SIG-M5 treated with dmso at 0.1 percent for 504 hours (cell line): ENCODE measurements around the gene NEGR1.

Source experiments
- DNase-seq: peaks from one replicate; lab custom pipeline; 2025; ENCODE audit not compliant: unreplicated experiment; lab: John Stamatoyannopoulos, UW

The NEGR1 gene

DNA sequence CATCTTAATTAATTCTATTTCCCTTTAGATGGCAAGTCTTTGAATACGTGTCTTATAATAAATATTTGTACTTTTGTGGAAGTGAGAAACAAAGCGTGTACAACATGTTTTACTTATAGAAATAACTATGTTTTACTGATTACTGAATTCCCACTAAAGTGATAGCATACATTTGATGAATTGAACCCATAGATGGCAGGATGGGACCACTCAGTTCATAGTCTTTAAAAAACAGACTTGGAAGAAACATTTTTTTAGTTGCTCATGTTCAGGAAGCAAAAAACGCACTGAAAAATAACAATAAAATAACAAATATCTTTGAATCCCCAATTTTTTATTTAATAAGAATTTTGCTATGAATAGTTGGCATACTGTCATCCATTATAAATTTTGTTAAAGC is 694.4 kb downstream of the NEGR1 start:
- no peak for DNase-seq

DNA sequence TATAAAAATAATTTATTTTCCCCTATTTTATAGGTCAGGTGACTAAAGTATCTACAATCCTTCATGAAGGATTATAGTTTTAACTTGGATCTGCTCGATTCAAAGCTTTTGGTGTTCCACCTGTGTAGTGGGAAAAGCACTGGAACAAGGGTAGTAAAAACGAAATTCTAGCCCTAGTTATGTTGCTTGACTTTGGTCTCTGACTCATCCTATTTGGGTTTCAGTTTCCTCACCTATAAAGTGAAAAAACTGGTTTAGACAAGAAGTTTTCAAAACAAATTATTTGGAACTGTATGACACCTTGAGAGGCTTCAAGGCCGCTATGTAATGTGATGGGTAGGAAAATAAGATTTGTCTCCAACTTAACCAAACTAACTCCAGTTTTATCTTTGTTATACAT is 696.3 kb downstream of the NEGR1 start:
- DNase-seq, result no peak

DNA sequence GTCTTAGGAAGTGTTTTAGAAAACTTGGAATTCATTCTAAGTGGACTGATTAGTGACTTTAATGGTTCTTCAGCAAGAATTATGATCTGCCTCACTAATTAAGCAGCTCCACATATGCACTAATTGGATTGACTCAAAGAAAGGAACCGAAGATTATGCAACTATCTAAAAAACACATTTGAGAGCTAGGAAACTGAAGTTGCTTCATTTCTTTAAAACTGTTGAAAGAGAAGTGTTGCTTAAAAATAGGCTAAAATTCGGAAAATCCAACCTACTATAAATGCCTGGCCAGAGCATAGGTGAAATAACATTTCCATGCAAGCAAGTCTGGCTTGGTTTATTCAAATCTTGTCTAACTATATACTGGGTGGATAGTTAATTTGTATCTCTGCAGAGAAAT is 698.6 kb downstream of the NEGR1 start:
- DNase-seq, result peak; percentile 65

DNA sequence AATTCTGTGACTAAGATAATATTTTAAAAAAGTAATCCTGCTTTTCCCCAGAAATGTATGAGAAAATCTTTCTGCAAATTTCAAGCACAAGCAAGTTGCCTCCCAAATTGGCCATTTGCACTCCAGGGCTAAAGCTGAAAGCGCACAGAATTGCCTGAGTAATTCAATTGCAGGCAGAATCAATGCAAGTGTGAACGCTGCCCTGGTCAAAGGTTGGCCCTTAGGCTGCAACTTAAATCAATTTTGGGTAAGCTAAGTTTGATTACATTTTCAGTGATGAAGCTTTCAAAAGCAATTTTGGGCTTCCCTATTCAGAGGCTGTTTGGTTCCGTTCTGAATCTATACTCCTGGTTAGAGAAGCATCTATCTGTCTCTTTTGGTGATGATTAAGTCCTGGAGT is 699.7 kb downstream of the NEGR1 start:
- DNase-seq, result no peak

DNA sequence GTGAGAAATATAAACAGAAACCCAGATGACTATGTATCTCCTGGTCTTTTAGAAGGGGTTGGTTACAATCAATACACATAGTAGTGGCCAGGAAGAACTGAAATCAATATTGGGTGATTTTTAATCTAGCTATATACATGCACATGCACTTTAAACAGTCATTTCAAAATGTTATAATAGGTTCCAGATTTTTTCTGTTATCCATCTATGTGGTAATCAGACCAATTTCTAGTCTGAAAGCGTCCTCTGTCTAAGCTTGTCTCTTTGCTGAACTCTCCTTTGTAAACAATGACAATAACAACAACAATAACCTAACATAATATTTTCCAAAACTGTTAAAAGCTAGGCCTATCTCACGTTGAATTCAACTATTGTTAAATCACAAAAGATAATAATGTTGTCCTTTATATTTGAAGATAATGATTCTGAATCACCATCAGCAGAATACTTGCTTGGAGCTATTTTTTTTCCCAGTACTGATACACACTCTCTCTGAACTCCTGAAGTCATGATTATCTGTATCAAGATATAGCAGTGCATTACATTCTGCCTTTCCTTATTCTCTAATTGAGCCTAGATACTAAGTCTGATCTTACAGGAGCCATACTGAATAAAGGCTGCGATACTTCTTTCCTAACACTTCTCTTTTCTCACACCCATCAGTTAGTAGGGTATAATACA is 704.7 kb downstream of the NEGR1 start:
- no peak for DNase-seq

DNA sequence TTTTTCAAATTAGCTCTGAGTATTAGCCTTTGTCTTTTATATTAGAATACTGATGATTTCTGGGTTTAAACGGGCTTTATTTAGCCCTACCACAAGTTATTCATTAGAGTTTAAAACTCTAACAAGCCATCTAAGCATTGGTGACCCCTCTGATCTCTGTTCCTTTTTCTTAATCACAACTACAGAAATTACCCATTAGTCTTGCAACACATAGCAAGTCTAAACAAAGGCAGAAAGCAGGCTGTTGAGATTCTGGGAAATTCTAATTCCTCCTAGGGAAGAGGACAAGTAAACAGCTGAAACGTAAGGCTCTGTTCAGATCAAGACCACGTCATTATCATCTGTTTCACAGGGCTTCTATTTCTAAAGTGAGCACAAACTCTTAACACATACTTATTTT is 710.3 kb downstream of the NEGR1 start:
- no peak for DNase-seq

DNA sequence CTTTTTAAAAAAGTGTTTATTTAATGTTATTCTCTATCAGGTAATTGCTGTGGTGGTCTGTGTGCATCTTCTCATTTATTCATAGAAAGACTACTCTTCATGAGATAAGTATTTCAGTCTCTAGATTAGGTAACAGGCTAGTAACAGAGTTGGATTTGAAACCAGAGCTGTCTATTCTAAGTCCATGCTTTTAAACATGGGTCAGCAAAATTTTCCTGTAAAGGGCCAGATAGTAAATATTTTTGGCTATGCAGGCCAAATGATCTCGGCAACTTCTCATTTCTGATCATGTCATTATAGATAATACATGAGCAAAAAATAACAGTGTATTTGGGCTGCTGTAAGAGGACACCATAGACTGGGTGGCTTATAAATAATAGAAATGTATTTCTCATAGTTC is 715.9 kb downstream of the NEGR1 start:
- no peak for DNase-seq

DNA sequence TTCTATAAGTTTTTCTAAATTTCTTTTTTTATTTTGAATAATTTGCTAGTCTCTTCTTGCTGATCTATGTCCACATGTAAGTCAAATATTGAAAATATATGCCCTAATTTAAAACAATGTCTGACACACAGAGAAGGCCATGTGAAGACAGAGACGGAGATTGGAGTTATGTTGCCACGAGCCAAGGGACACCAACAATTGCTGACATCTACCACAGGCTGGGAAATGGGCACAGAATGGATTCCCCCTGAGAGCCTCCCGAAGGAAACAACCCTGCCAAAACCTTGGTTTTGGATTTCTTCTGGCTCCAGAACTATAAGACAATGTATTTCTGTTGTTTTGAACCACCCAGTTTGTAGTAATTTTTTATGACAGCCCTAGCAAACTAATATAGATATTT is 716.5 kb downstream of the NEGR1 start:
- no peak for DNase-seq

DNA sequence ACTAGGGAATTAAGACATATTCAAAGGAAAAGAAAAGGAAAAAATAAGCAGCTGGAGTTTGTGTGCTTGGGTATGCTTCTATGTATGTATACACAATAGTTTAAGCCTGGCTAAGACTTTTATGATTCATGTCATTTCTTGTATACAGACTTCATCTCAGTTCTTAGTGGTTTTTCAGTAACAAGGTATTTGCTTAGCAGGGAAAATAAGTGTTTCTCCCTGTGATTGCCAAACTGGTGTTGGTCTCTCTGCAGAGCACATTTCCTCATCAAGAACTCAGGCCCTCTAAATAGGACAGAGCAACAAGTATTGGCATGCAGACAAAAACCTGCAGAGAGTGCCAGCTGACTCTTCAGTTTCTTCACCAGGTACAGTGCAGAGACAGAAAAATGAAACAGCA is 717.1 kb downstream of the NEGR1 start:
- no peak for DNase-seq

DNA sequence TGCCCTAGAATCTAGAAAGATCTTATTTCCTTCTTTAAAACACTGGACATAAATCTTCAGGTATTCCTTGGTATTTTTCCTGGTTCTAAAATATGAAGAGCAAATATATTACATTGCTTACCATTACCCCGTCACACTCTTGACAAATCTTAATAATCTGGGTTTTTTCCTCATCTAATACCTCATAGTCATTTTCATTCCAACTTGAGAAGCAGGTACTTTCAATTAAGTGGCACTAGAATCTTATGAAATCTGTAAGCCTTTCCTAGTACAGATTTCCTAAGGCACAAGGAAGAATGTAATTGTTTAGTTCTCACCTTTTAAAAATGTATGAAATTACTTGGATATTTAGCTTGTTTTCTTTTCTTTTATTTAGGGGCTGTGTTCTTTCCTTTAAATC is 720.0 kb downstream of the NEGR1 start:
- no peak for DNase-seq

DNA sequence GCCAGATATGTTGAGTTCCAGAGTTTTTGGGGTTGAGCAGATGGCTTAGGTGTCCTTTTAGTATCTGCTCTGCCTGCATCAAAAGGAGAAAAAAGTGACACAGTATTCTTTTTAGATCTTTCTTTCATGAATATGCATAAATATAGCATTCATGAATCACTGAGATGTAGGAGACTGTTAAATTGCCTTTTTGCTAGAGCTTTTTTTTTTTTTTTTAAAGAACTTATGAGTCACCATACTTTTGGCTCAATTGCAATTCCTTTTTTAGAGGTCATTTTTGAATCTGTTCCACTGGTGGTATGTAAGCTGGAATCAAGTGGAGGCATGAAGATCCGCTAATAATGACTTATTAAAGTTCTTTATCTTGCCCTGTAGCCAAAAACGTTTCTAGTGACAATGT is 720.6 kb downstream of the NEGR1 start:
- DNase-seq, result no peak

DNA sequence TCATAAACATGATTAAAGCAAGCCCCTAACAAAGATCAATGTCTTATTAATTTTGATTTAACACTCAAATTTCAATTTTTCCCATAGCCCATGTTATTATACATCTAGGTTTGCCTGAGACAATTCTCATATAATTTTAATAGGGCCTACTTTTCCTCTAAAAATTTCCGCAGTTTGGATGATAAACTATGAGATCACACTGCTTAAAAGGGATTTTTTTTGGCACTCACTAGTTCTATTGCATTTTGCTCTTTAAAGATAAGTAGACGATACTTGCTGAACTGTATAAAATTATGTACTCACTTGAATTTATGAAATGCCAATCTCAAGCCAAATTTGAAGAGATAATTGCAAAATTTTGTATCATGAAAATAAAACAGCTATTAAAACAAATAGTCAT is 721.1 kb downstream of the NEGR1 start:
- DNase-seq, result no peak

DNA sequence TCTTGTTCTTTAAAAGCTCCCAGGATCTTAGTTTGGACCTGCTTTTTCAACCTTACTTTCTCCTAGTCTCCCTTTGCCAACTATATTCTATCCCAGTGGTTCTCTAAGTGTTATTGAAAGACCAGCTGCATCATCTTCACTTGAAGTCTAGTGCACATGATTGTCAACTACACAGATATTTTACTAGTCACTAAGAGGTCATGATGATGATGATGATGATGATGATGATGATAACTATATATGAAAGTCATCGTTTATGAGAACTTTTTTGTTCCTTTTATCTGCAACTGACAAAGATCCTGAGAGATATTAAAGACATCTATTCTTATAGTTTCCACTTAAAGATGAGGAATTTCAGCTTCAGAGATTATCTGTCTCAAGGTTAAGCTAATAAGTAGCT is 722.5 kb downstream of the NEGR1 start:
- no peak for DNase-seq

DNA sequence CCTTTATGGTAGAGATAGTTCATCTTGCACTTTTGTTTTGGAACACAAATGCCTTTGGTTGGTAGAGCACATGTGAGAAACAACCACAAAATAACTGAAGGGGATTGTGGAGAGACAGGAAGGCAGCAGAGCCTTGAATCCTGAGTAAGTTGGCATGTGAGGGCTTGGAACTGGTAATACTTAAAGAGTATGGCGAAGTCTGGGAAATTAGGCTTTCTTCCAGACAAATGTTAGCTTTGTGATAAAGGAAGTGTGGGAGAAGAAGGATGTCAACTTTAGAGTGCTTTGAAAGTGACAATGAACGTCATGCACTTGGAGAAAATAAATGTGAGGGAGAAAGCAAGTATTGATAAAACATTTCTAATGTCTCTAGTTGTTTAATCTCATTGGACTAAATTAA is 725.2 kb downstream of the NEGR1 start:
- DNase-seq, result no peak

DNA sequence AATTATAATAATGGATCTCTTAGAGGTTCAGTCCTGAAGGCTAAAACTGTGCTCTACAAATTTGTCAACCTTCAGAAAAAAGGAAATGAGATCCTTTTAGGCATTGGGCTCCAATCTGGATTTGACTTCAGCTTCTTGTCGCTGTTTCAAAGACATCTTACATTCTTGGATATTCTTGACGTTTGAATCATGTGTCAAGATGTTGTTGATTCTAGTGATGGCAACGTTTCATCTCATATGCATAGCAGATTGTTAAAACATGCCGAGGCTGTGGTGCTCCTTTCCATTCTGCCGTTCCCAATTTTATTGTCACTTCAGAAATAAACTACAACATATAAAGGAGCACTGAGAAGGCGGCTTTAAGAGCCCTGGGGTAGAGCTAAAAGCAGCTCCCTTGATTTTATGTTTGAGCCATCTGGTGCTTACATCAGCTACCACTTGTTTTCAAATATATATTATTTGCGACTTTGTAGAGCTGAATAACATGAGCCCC is 733.9 kb downstream of the NEGR1 start:
- DNase-seq, result no peak

DNA sequence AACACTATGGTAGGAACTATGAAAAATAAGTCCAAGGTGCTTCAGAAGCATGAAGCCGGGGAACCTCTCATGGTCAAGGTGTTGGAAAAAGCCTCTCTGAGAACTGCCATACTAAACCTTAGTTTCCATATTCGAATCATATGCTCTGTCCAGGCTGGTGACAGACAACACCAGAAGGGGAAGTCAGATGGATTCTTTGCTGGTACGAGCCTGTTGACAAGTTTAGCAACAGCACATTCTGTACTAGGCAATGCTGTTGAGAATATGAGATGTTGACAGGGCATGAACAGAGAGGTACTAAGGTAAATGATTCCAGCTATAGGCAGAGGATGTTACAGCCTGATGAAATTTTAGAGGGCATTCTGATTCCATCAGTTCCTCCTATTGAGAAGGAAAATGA is 740.2 kb downstream of the NEGR1 start:
- DNase-seq, result no peak

DNA sequence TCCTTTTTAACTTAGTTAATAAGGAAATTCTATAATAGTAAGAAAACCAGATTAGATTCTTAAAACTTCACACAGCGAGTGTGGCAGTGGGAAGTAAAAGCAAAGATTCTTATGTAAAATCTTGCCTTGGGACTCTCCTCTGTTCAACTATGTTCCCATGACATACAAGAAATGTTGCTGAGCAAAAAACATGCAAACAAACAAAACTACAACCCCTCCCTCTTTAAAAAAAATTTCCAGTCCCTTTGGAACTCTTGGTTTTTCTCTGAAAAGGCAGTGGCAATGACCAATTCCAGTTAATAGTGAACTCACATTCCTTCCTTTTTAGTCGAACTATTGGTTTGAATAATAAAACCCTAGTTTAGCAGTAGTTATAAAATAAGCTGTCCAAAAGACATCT is 748.4 kb downstream of the NEGR1 start:
- no peak for DNase-seq

DNA sequence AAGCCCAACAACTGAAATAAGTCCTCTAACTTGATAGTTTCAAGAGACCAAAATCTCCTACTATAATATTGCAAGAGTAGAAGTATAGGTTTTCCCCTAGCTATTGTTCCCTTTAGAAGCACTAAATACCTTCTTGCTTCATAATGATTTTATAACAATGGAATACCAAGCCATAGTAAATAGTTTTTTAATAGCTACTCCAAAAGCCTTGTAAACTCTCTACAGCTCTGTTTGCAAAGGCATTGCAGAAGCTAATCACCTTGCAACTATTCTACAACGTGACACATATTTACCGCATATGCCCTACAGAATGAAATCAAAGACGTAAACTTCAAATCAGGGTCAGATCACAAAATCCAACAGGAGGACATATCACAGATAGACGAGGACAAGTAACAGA is 750.0 kb downstream of the NEGR1 start:
- DNase-seq, result no peak

DNA sequence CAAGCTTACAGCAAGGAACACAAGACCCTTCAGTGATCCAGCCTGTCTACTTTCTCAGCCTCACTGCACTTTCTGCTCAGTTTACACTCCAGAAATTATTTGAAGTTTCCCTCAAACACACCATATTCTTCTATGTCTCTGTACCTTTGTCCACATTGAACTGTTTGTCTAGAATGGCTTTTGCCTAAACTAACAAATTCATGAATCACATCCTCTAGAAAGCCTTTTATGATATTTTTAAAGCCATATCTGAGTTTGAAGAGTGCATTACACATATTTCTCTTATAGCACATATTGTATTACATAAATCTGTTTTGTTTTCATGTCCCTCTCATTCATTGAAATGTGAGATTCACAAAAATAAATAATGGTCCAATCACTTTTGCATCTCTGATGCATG is 755.5 kb downstream of the NEGR1 start:
- no peak for DNase-seq

DNA sequence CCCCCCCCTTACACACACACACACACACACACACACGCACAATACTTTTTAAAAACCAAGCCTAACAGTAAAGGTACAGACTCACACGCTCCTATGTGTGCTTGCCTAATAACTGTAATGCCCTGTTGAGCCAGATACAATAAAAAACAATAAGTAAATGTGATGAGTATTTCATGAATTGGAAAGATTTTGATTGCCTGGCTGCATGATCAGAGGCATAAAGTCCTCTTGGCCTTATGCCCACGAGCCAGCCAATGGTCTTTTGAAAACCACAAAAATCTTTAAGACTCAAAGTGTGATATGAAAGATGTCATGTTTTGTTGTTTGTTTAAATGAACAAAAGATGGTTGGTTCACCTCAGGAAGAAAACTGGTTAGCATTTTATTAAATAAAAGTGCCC is 759.6 kb downstream of the NEGR1 start:
- no peak for DNase-seq

DNA sequence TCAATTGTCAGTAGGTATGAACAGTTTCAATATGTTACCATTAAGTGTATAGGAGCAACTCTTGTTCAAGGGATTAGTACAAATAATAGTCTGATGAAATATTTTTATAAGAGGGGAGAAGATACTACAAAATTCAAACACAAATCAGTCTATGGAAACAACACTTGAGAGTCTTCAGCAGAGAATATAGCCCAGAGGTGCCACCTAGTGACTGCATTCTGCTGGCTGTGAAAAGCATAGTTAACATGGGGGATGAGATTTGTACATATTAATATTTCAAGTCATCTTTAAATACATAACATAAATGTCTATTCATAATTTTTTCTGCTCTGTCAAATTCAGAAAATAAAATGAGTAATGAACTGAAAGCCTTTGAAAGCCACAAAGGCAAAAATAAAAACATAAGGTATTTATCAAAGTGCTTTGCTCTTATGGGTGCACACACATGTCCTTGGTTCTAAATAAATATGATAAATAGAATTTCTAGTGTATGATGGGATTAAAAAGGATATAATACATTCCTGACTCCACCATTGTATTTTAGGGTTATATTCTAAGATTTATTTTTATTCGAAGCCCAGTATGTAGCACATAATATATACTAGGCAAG is 760.6 kb downstream of the NEGR1 start:
- DNase-seq, result peak; percentile 34

DNA sequence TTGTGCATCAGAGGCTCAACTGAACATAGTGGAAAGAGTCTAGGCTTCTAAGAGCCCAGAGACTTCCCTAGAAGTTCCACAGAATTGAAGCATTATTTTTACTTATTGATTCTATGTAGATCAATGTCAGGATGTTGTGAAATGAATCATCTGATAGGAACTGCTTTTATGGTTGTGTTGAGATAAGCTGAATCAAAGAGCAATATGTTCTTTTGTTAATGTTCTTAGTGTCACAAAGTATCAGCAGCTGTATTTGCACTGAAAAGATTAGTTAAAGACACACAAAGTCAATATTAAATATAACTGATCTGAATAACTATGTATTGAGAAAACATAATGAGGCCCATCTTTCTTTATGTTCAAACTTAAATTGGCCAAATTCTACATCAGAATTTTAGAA is 770.8 kb downstream of the NEGR1 start:
- DNase-seq, result no peak

DNA sequence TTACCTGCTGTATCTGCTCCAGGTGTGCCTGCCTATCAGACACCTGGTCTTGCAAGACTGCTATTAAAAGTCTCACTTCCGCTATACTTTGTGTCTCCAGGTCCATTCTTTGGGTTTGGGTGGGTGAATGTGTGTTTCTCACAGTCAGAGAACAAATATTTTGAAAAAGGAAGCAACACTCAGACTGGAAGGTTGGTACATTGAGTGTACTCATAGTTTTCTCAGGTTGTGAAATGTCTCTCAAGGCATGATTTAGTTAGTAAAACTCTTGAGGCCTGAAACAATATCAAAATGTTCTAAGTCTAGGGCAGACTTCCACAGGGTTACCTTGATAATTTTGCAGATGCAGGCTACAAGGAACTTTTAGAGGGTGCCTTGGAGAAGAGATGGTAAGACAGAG is 771.6 kb downstream of the NEGR1 start:
- DNase-seq, result no peak
